ENCODE results near the gene BSX.

The BSX gene

DNA sequence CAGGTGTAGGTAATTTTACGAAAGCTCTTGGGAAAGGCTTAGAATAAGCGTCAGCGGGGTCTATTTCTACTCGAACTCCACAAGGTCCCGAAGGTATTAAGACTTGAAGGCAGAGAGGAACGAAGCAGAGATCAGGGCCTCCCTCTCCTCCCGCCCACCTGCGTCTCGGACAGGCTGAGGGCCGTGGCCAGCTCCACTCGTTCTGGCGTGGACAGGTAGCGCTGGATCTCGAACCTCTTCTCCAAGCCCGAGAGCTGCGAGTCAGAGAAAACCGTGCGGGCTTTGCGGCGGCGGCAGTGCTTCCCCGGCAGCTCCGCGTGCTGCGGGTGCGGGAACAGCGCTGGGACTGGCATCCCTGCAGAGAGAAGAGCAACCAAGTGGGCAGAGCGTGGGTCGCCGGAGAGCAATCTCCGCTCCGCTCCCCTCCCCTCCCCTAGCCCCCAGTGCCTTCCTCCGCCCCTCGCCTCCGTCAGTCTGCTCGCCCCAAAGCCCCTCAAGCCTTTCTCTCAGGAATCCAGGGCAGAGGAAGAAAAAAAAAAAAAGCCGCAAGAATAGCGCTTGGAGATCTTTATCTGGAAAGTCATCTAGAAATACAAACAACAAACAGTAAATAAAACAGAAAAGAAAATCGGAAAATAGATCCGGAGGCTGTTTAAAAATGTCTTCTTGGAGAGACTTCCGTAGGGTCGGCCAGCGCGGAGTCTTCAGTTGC lies 2.4 kb downstream of the BSX start:
- TF ChIP-seq POLR2AphosphoS5 (IDR thresholded peaks at IDR 0.05; ENCODE audit: low read depth, low read length) (no peak), SIN3A (IDR thresholded peaks at IDR 0.05; ENCODE audit: borderline replicate concordance, insufficient read depth, low read length) (no peak), TAF1 (IDR thresholded peaks at IDR 0.05; ENCODE audit: borderline replicate concordance, insufficient read depth, low read length) (no peak), FOXP2 (optimal IDR thresholded peaks at IDR 0.05; ENCODE audit: borderline replicate concordance, extremely low read depth, extremely low read length, insufficient read depth) (no peak)
- TF ChIP-seq, protein P1, sequence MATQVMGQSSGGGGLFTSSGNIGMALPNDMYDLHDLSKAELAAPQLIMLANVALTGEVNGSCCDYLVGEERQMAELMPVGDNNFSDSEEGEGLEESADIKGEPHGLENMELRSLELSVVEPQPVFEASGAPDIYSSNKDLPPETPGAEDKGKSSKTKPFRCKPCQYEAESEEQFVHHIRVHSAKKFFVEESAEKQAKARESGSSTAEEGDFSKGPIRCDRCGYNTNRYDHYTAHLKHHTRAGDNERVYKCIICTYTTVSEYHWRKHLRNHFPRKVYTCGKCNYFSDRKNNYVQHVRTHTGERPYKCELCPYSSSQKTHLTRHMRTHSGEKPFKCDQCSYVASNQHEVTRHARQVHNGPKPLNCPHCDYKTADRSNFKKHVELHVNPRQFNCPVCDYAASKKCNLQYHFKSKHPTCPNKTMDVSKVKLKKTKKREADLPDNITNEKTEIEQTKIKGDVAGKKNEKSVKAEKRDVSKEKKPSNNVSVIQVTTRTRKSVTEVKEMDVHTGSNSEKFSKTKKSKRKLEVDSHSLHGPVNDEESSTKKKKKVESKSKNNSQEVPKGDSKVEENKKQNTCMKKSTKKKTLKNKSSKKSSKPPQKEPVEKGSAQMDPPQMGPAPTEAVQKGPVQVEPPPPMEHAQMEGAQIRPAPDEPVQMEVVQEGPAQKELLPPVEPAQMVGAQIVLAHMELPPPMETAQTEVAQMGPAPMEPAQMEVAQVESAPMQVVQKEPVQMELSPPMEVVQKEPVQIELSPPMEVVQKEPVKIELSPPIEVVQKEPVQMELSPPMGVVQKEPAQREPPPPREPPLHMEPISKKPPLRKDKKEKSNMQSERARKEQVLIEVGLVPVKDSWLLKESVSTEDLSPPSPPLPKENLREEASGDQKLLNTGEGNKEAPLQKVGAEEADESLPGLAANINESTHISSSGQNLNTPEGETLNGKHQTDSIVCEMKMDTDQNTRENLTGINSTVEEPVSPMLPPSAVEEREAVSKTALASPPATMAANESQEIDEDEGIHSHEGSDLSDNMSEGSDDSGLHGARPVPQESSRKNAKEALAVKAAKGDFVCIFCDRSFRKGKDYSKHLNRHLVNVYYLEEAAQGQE (IDR thresholded peaks at IDR 0.05; ENCODE audit: insufficient read depth in 1 of 2, low read depth in 2 of 2, low read length in 2 of 2), result no peak

DNA sequence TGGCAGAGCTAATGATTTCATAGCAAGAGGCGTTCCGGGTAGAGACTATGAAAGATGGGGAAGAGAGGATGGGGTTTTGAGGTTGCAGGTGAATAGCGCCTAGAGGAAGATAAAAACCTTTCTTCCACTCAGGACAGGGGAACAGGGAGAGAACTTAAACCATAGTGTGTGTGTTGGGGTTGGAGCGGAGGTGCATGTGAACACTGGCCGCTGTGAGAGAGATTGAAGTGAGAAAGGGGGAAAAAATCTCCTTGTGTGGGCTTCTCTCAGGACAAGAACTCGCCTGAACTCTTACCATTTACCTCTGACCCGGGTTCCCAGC lies 3.4 kb downstream of the BSX start:
- TF ChIP-seq POLR2AphosphoS5 (IDR thresholded peaks at IDR 0.05; ENCODE audit: low read depth, low read length) (no peak), FOXP2 (optimal IDR thresholded peaks at IDR 0.05; ENCODE audit: borderline replicate concordance, extremely low read depth, extremely low read length, insufficient read depth) (no peak)
- TF ChIP-seq, protein P1 (IDR thresholded peaks at IDR 0.05; ENCODE audit: insufficient read depth in 1 of 2, low read depth in 2 of 2, low read length in 2 of 2), result no peak

GRCh38 chr11:122977470-122978298 lies 4.0 kb downstream of the BSX start:
- TF ChIP-seq POLR2AphosphoS5 (IDR thresholded peaks at IDR 0.05; ENCODE audit: low read depth, low read length) (no peak), TAF1 (IDR thresholded peaks at IDR 0.05; ENCODE audit: borderline replicate concordance, insufficient read depth, low read length) (no peak), FOXP2 (optimal IDR thresholded peaks at IDR 0.05; ENCODE audit: borderline replicate concordance, extremely low read depth, extremely low read length, insufficient read depth) (no peak), SIN3A (IDR thresholded peaks at IDR 0.05; ENCODE audit: borderline replicate concordance, insufficient read depth, low read length) (no peak)
- TF ChIP-seq, protein P1 (IDR thresholded peaks at IDR 0.05; ENCODE audit: insufficient read depth in 1 of 2, low read depth in 2 of 2, low read length in 2 of 2), result no peak

DNA sequence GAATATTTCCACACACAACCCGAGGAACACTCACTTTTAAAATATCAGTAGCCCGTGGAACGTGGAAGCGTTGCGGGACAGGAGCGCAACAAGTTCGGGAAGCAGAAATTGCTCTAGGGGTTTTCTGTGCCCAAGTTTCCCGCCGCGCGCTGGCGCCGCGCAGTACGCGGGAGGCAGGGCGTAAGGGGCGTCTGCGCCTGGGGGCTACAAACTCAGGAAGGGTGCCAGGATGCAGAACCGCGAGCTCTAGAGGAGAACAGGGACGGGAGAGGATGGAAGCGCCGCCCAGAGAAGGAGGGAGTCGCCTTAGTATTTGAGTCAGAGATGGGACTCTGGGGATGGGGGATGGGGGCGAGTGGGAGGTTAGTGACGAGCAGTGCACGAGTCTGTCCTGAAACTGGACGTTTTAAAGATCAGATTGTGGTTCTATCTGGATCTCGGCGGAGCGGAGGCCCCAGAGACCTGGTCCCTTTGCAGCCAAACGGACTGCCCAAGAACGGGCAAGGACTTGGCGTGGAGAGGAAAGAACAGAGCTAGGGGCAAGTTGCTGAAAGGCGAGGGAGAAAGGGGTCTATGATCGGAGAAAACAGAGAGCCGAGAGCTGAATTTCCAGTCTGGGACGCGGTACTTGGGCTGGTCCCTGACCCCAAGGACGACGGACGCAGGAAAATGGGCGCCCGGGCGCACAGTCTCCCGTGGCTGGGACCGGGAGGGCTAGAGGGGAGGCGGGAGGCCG lies 4.7 kb downstream of the BSX start:
- TF ChIP-seq POLR2AphosphoS5 (IDR thresholded peaks at IDR 0.05; ENCODE audit: low read depth, low read length) (no peak), SIN3A (IDR thresholded peaks at IDR 0.05; ENCODE audit: borderline replicate concordance, insufficient read depth, low read length) (no peak), FOXP2 (optimal IDR thresholded peaks at IDR 0.05; ENCODE audit: borderline replicate concordance, extremely low read depth, extremely low read length, insufficient read depth) (no peak), TAF1 (IDR thresholded peaks at IDR 0.05; ENCODE audit: borderline replicate concordance, insufficient read depth, low read length) (no peak)
- TF ChIP-seq, protein P1 (IDR thresholded peaks at IDR 0.05; ENCODE audit: insufficient read depth in 1 of 2, low read depth in 2 of 2, low read length in 2 of 2), result no peak

Measured in PFSK-1 (cell line).